ENCODE data around the gene ARG2.

DNA sequence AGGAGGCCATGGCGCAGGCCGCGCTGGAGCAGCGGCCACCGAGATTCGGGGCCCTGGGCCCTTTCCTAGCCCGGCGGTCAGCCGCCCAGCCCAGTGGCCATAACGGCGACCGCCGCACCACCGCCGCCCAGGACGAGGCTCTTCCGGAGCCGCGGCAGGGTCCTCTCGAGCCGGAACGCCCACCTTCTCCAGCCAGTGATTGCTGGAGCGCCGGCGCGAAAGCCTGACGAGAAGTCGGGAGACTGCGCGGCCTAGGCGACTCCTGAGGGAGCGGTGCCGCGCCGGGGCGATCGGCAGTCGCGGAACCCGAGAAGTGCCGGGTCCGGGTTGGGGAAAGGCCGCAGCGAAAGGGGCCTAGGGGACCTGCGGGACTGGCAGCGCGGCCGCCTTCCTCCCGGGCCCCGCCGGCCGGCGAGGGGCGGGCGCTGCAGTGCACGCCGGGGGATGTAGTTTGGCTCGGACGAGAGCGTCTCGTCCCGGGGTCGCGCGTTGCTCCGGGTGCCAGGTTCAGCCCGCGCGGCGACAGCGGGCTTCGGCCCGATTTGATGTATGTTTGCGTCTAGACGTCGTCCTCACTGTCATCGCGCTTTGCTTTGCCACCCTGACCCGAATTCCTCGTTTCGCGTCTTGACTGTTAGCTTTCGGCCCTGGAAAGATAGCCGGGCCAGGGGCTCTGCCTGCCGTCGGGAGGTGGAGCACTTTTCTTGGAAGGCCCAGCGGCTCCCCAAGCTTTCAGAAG, 54.9 kb downstream of the ARG2 start, which contains the start of gene VTI1B:
- TF ChIP-seq CEBPB (IDR thresholded peaks at IDR 0.05; ENCODE audit: low read depth, low read length) (no peak), SMC3 (IDR thresholded peaks at IDR 0.05; ENCODE audit: low read depth, low read length) (peak; percentile 24; the same call in 1 of the 2 replicates), POLR2A (IDR thresholded peaks at IDR 0.05; ENCODE audit: low read depth, low read length) (peak; percentile 78), MAFK (IDR thresholded peaks at IDR 0.05; ENCODE audit: low read depth, low read length) (no peak), MXI1 (IDR thresholded peaks at IDR 0.05; ENCODE audit: borderline replicate concordance, low read depth, low read length) (peak; percentile 54; the same call in 1 of the 2 replicates), FOS (IDR thresholded peaks at IDR 0.05; ENCODE audit: low read depth, low read length) (no peak), CHD1 (IDR thresholded peaks at IDR 0.05; ENCODE audit: low read depth, low read length) (no peak), RFX5 (IDR thresholded peaks at IDR 0.05; ENCODE audit: low read depth, low read length) (no peak), RAD21 (IDR thresholded peaks at IDR 0.05; ENCODE audit: low read length) (no peak), MAZ (IDR thresholded peaks at IDR 0.05; ENCODE audit: borderline replicate concordance, low read depth, low read length) (peak; percentile 8; the same call in 1 of the 2 replicates)
- TF ChIP-seq, protein P1, sequence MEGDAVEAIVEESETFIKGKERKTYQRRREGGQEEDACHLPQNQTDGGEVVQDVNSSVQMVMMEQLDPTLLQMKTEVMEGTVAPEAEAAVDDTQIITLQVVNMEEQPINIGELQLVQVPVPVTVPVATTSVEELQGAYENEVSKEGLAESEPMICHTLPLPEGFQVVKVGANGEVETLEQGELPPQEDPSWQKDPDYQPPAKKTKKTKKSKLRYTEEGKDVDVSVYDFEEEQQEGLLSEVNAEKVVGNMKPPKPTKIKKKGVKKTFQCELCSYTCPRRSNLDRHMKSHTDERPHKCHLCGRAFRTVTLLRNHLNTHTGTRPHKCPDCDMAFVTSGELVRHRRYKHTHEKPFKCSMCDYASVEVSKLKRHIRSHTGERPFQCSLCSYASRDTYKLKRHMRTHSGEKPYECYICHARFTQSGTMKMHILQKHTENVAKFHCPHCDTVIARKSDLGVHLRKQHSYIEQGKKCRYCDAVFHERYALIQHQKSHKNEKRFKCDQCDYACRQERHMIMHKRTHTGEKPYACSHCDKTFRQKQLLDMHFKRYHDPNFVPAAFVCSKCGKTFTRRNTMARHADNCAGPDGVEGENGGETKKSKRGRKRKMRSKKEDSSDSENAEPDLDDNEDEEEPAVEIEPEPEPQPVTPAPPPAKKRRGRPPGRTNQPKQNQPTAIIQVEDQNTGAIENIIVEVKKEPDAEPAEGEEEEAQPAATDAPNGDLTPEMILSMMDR (conservative IDR thresholded peaks at IDR 0.05; ENCODE audit: low read depth, low read length) = peak; percentile 25; the same call in 1 of the 2 replicates
- TF ChIP-seq, protein P2, sequence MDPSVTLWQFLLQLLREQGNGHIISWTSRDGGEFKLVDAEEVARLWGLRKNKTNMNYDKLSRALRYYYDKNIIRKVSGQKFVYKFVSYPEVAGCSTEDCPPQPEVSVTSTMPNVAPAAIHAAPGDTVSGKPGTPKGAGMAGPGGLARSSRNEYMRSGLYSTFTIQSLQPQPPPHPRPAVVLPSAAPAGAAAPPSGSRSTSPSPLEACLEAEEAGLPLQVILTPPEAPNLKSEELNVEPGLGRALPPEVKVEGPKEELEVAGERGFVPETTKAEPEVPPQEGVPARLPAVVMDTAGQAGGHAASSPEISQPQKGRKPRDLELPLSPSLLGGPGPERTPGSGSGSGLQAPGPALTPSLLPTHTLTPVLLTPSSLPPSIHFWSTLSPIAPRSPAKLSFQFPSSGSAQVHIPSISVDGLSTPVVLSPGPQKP (IDR thresholded peaks at IDR 0.05; ENCODE audit: borderline replicate concordance, low read depth, low read length) = no peak
- TF ChIP-seq, protein P3, sequence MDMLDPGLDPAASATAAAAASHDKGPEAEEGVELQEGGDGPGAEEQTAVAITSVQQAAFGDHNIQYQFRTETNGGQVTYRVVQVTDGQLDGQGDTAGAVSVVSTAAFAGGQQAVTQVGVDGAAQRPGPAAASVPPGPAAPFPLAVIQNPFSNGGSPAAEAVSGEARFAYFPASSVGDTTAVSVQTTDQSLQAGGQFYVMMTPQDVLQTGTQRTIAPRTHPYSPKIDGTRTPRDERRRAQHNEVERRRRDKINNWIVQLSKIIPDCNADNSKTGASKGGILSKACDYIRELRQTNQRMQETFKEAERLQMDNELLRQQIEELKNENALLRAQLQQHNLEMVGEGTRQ (IDR thresholded peaks at IDR 0.05; ENCODE audit: low read depth, low read length) = no peak

Data from IMR-90 (cell line).